GM18505 (cell line): ENCODE data around the gene ALCAM.
"Not testable (repeated sequence)": the region's sequence is repeated elsewhere in the genome, so short reads cannot be mapped to it uniquely, and the experiment has no call there.

Source experiments
- ATAC-seq: cut with Tn5 transposase; IDR thresholded peaks from one replicate; pipeline ENCODE4 v1.9.1; 2021; ENCODE audit not compliant: unreplicated experiment
- POLR2A ChIP-seq: IDR thresholded peaks from 4 replicates; pipeline ENCODE4 v1.6.1; 2011; ENCODE audit warnings: borderline replicate concordance; ENCODE audit not compliant: insufficient read depth, insufficient read length; ENCODE audit errors: extremely low read depth

The ALCAM gene

GRCh38 chr3:105559856-105560255, 193.1 kb downstream of the ALCAM start:
- no peak for TF ChIP-seq POLR2A
- ATAC-seq: no peak

- ATAC-seq: no peak
- no peak for TF ChIP-seq POLR2A
These were observed 195.2 kb downstream of the ALCAM start for GRCh38 chr3:105561876-105562275.

GRCh38 chr3:105564546-105565288, 198.0 kb downstream of the ALCAM start:
- TF ChIP-seq POLR2A: no peak
- ATAC-seq: no peak

- no peak for ATAC-seq
- no peak for TF ChIP-seq POLR2A
These were observed 204.3 kb downstream of the ALCAM start for GRCh38 chr3:105571005-105571404.

GRCh38 chr3:105572501-105572900, 205.8 kb downstream of the ALCAM start:
- no peak for ATAC-seq
- no peak for TF ChIP-seq POLR2A

- no peak for TF ChIP-seq POLR2A
- no peak for ATAC-seq
These were observed 212.7 kb downstream of the ALCAM start for GRCh38 chr3:105579439-105579838.

- ATAC-seq: no peak
- no peak for TF ChIP-seq POLR2A
These were observed 213.7 kb downstream of the ALCAM start for GRCh38 chr3:105580296-105580965.

- ATAC-seq: no peak
- no peak for TF ChIP-seq POLR2A
These were observed 215.3 kb downstream of the ALCAM start for GRCh38 chr3:105582015-105582414.

- no peak for TF ChIP-seq POLR2A
- no peak for ATAC-seq
These were observed 217.5 kb downstream of the ALCAM start for GRCh38 chr3:105584003-105584790.

GRCh38 chr3:105593315-105593714, 226.6 kb downstream of the ALCAM start:
- no peak for ATAC-seq

GRCh38 chr3:105594219-105594618, 227.5 kb downstream of the ALCAM start:
- no peak for TF ChIP-seq POLR2A
- ATAC-seq: no peak

More at GRCh38 chr3:105593315-105593714, 226.6 kb downstream of the ALCAM start:
- TF ChIP-seq POLR2A: no peak

- no peak for TF ChIP-seq POLR2A
- ATAC-seq: no peak
These were observed 231.5 kb downstream of the ALCAM start for GRCh38 chr3:105598042-105598796.

GRCh38 chr3:105599350-105599749, 232.6 kb downstream of the ALCAM start:
- ATAC-seq: no peak
- TF ChIP-seq POLR2A: no peak

GRCh38 chr3:105601756-105602155, 235.0 kb downstream of the ALCAM start:
- not testable (repeated sequence) for ATAC-seq

GRCh38 chr3:105602286-105602685, 235.6 kb downstream of the ALCAM start:
- ATAC-seq: not testable (repeated sequence)

GRCh38 chr3:105603516-105603915, 236.8 kb downstream of the ALCAM start:
- not testable (repeated sequence) for ATAC-seq
